ENCODE results near the gene HEPACAM.
"Not testable (repeated sequence)": the region's sequence is repeated elsewhere in the genome, so short reads cannot be mapped to it uniquely, and the experiment has no call there.

Gene HEPACAM

GRCh38 chr11:124935548-124936514 is at the start of gene HEPACAM:
Gene HEPACAM, minus strand, starts transcription at chr11:124936047. Its CDS starts 41 bp downstream, at chr11:124936006.
- Mint-ChIP-seq H3K4me1 (ENCODE audit: low read depth) (peaks cover 5% of the 10 kb centered on the region), H3K27ac (no peak within 1 kb of the TSS), H3K9me3 (no peaks in the 10 kb centered on the region), H3K27me3 (ENCODE audit: low read depth) (peaks cover 19% of the 10 kb centered on the region), H3K36me3 (ENCODE audit: low read depth) (no peaks in the 10 kb centered on the region), H3K4me3 (no peak within 1 kb of the TSS)
- no peak for DNase-seq (ENCODE audit: low spot score)

DNA sequence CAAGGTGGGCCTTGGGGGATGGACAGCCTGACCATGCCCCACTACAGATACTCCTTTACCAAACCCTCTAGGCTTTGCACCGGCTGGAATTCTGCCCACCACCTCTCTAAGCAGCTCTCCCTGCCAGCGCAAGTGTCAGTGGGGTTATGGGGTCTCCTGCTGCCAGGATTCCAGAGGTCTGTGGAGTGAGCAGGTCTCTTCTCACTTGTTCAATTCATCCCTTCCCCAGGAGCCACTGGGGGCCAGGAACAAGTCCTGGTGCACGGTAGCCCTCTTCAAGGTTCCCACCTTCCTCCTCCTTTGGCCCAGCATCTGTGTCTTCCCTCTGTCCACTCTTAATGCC is 48.6 kb upstream of the HEPACAM start:
- peaks cover 34% of the 10 kb centered on the region for H3K9me3 Mint-ChIP-seq
- DNase-seq (ENCODE audit: low spot score): no peak
- no peaks in the 10 kb centered on the region for H3K27me3 Mint-ChIP-seq (ENCODE audit: low read depth)
- peaks cover 63% of the 10 kb centered on the region for H3K36me3 Mint-ChIP-seq (ENCODE audit: low read depth)
- no peaks in the 10 kb centered on the region for H3K4me1 Mint-ChIP-seq (ENCODE audit: low read depth)
- no peak overlapping the region for H3K27ac Mint-ChIP-seq
- no peak overlapping the region for H3K4me3 Mint-ChIP-seq

GRCh38 chr11:124983674-124984511 is 48.0 kb upstream of the HEPACAM start:
- no peak overlapping the region for H3K27ac Mint-ChIP-seq
- peaks cover 40% of the 10 kb centered on the region for H3K9me3 Mint-ChIP-seq
- H3K27me3 Mint-ChIP-seq (ENCODE audit: low read depth): no peaks in the 10 kb centered on the region
- H3K4me1 Mint-ChIP-seq (ENCODE audit: low read depth): no peaks in the 10 kb centered on the region
- DNase-seq (ENCODE audit: low spot score): no peak
- H3K36me3 Mint-ChIP-seq (ENCODE audit: low read depth): peaks cover 64% of the 10 kb centered on the region
- H3K4me3 Mint-ChIP-seq: no peak overlapping the region

DNA sequence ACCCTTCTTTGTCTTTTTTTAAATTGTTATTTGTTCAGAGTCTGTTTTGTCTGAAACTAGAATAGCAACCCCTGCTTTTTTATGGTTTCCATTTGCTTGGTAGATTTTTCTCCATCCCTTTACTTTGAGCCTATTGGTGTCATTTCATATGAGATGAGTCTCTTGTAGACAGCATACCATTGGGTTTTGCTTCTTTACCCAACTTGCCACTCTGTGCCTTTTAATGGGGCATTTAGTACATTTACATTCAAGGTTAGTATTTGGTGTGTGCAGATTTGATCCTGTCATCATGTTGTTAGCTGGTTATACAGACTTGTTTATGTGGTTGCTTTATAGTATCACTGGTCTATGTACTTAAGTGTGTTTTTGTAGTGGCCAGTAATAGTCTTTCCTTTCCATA is 46.2 kb upstream of the HEPACAM start:
- DNase-seq (ENCODE audit: low spot score): no peak
- Mint-ChIP-seq H3K4me1 (ENCODE audit: low read depth) (no peaks in the 10 kb centered on the region), H3K9me3 (peaks cover 44% of the 10 kb centered on the region), H3K4me3 (no peak overlapping the region), H3K27ac (no peak overlapping the region), H3K27me3 (ENCODE audit: low read depth) (no peaks in the 10 kb centered on the region), H3K36me3 (ENCODE audit: low read depth) (peaks cover 67% of the 10 kb centered on the region)

GRCh38 chr11:124978316-124978715 is 42.5 kb upstream of the HEPACAM start:
- H3K4me3 Mint-ChIP-seq: no peak overlapping the region

DNA sequence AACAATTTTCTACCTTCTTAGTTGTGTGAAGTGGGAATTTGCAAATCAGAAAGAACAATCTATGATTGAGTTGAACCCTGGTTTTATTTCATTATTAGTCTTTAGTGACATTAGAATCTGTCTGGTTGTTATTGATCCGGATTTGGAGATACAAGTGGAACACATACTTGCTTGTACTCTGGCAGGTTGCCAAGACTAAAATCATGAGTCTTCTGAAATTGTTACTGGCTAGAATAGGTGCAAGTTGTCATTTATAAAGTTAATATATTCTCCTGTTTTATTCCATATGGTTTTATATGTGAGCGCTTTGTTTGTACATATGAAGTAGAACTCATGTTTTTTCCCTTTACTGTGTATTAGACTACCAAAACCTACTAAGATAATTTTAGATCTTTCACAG is 41.2 kb upstream of the HEPACAM start:
- Mint-ChIP-seq H3K27me3 (ENCODE audit: low read depth) (no peaks in the 10 kb centered on the region), H3K27ac (no peak overlapping the region), H3K4me3 (no peak overlapping the region), H3K36me3 (ENCODE audit: low read depth) (peaks cover 45% of the 10 kb centered on the region), H3K4me1 (ENCODE audit: low read depth) (peaks cover 2% of the 10 kb centered on the region), H3K9me3 (peaks cover 31% of the 10 kb centered on the region)
- DNase-seq (ENCODE audit: low spot score): no peak

More at GRCh38 chr11:124978316-124978715, 42.5 kb upstream of the HEPACAM start:
- H3K4me1 Mint-ChIP-seq (ENCODE audit: low read depth): peaks cover 2% of the 10 kb centered on the region
- H3K27ac Mint-ChIP-seq: no peak overlapping the region
- DNase-seq (ENCODE audit: low spot score): no peak
- H3K27me3 Mint-ChIP-seq (ENCODE audit: low read depth): no peaks in the 10 kb centered on the region
- peaks cover 58% of the 10 kb centered on the region for H3K36me3 Mint-ChIP-seq (ENCODE audit: low read depth)
- peaks cover 44% of the 10 kb centered on the region for H3K9me3 Mint-ChIP-seq

- Mint-ChIP-seq H3K4me3 (no peak overlapping the region), H3K36me3 (ENCODE audit: low read depth) (peaks cover 40% of the 10 kb centered on the region), H3K9me3 (peaks cover 27% of the 10 kb centered on the region), H3K4me1 (ENCODE audit: low read depth) (peaks cover 2% of the 10 kb centered on the region), H3K27me3 (ENCODE audit: low read depth) (no peaks in the 10 kb centered on the region), H3K27ac (no peak overlapping the region)
- DNase-seq (ENCODE audit: low spot score): no peak
These were observed 40.7 kb upstream of the HEPACAM start for GRCh38 chr11:124976531-124976930.

GRCh38 chr11:124971810-124972209 is 36.0 kb upstream of the HEPACAM start:
- H3K27me3 Mint-ChIP-seq (ENCODE audit: low read depth): no peaks in the 10 kb centered on the region
- no peak overlapping the region for H3K27ac Mint-ChIP-seq
- peaks cover 5% of the 10 kb centered on the region for H3K36me3 Mint-ChIP-seq (ENCODE audit: low read depth)
- peaks cover 2% of the 10 kb centered on the region for H3K4me1 Mint-ChIP-seq (ENCODE audit: low read depth)
- H3K9me3 Mint-ChIP-seq: no peaks in the 10 kb centered on the region
- DNase-seq (ENCODE audit: low spot score): no peak
- H3K4me3 Mint-ChIP-seq: no peak overlapping the region

DNA sequence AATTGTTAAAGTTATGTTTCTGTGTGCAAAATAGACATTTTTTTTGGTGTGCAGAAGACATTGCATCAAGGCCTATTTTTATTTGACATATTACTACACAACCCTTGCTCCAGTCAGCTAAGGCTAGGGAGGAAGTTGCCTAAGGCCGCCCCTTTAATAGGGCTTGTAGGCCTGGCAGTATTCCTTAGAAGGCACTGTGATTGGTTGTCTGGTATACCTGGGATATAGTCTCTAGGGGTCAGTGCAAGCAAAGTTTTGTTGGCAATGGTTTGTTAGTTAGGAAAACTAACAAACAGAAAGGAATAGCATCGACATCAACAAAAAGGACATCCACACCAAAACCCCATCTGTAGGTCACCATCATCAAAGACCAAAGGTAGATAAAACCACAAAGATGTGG is 35.1 kb upstream of the HEPACAM start:
- Mint-ChIP-seq H3K36me3 (ENCODE audit: low read depth) (peaks cover 2% of the 10 kb centered on the region), H3K4me1 (ENCODE audit: low read depth) (peaks cover under 1% of the 10 kb centered on the region), H3K9me3 (no peaks in the 10 kb centered on the region), H3K27me3 (ENCODE audit: low read depth) (no peaks in the 10 kb centered on the region), H3K4me3 (no peak overlapping the region), H3K27ac (no peak overlapping the region)
- no peak for DNase-seq (ENCODE audit: low spot score)

- H3K4me1 Mint-ChIP-seq (ENCODE audit: low read depth): not testable (repeated sequence)
These were observed 32.4 kb upstream of the HEPACAM start for GRCh38 chr11:124968197-124968596.

DNA sequence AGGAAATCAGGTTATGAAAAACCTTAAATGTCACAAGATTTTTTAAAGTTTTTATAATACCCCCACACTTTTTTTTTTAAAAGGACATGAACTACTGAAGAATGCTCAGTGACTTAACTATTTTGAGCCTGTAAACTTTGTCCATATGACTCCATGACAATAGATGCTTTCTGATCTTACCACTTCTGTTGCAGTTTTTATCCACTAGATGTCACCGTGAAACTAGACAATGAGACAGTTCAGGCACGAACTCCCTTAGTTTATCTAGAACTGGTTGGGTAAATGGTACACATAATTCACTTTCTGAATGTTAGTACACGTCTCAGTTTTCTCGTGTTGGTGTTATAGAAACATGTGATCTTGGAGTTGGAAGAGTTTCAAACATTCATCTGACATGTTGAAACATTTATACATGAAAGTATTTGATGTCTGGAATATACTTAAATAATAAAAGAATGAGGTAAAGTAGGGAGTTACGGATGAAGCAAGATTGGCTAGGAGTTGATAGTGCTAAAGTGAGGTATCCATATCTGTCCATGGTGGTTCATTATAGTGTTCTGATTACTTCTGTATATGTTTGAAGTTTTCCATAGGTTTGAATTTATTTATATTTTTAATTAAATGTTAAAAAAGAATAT is 26.2 kb upstream of the HEPACAM start:
- peak; percentile 18 for DNase-seq (ENCODE audit: low spot score)
- Mint-ChIP-seq H3K4me1 (ENCODE audit: low read depth) (peaks cover 9% of the 10 kb centered on the region), H3K4me3 (no peak overlapping the region), H3K9me3 (no peaks in the 10 kb centered on the region), H3K27ac (no peak overlapping the region), H3K27me3 (ENCODE audit: low read depth) (no peaks in the 10 kb centered on the region), H3K36me3 (ENCODE audit: low read depth) (peaks cover 19% of the 10 kb centered on the region)

More at GRCh38 chr11:124968197-124968596, 32.4 kb upstream of the HEPACAM start:
- not testable (repeated sequence) for H3K27ac Mint-ChIP-seq; DNase-seq (ENCODE audit: low spot score); H3K4me3 Mint-ChIP-seq; H3K27me3 Mint-ChIP-seq (ENCODE audit: low read depth); H3K9me3 Mint-ChIP-seq
- peaks cover 16% of the 10 kb centered on the region for H3K36me3 Mint-ChIP-seq (ENCODE audit: low read depth)

- peaks cover 13% of the 10 kb centered on the region for H3K36me3 Mint-ChIP-seq (ENCODE audit: low read depth)
- DNase-seq (ENCODE audit: low spot score): no peak
- H3K4me1 Mint-ChIP-seq (ENCODE audit: low read depth): peaks cover 13% of the 10 kb centered on the region
- no peaks in the 10 kb centered on the region for H3K27me3 Mint-ChIP-seq (ENCODE audit: low read depth)
- no peaks in the 10 kb centered on the region for H3K9me3 Mint-ChIP-seq
- no peak overlapping the region for H3K27ac Mint-ChIP-seq
- H3K4me3 Mint-ChIP-seq: no peak overlapping the region
These were observed 19.2 kb upstream of the HEPACAM start for GRCh38 chr11:124955035-124955434.

DNA sequence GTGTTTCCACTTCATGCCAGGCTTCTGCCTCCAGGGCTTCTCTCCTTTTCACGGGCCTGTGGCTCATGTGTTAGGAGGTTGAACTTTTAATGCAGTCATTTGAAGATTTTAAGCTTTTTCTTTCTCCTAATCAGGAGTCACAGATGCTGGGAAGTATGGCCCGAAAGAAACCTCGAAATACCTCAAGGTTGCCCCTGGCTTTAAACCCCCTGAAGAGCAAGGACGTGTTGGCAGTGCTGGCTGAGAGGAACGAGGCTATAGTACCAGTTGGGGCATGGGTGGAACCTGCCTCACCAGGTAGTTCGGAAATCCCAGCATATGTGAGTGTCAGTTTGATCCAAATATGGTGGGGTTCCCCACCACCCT is 18.7 kb upstream of the HEPACAM start:
- H3K27ac Mint-ChIP-seq: no peak overlapping the region
- H3K9me3 Mint-ChIP-seq: no peaks in the 10 kb centered on the region
- no peak for DNase-seq (ENCODE audit: low spot score)
- peaks cover 13% of the 10 kb centered on the region for H3K36me3 Mint-ChIP-seq (ENCODE audit: low read depth)
- H3K27me3 Mint-ChIP-seq (ENCODE audit: low read depth): no peaks in the 10 kb centered on the region
- no peak overlapping the region for H3K4me3 Mint-ChIP-seq
- peaks cover 16% of the 10 kb centered on the region for H3K4me1 Mint-ChIP-seq (ENCODE audit: low read depth)
